Natural killer cell (primary cell): ENCODE measurements around the gene POLR1E. TPM values are rescaled to one million over a fixed set of nuclear protein-coding genes. Genes with fewer than 3 reads are reported as not detected.
A peak's percentile ranks its signal among the peaks of the same experiment; 100 is the strongest.

Experiments
- ATAC-seq, 3 donors: fragments of 150-1000 bp in 2 of 3; fragments of 200-7000 bp in 1 of 3; cut with Tn5 transposase; 1 replicate in 1 of 3; 2 replicates in 2 of 3; pipeline ENCODE4 v1.10.0; 2021; ENCODE audit warnings: mild to moderate bottlenecking in 2 of 3, moderate library complexity in 2 of 3
- DNase-seq, 2 donors: peaks; one replicate each; pipeline versions ENCODE4 v3.0.0 to v3.0.0-alpha.2; 2013 to 2021; ENCODE audit warnings: mixed read lengths in 1 of 2
- H3K27ac ChIP-seq: one replicate; pipeline ENCODE4 v1.5.1; 2013; ENCODE audit warnings: mild to moderate bottlenecking, low read length
- H3K27me3 ChIP-seq: one replicate; pipeline ENCODE4 v1.6.1; 2013; ENCODE audit warnings: low read length; ENCODE audit not compliant: control insufficient read depth, insufficient read depth
- H3K36me3 ChIP-seq: one replicate; pipeline ENCODE4 v1.6.1; 2013; ENCODE audit warnings: low read length; ENCODE audit not compliant: control insufficient read depth, insufficient read depth
- H3K4me1 ChIP-seq: one replicate; pipeline ENCODE4 v1.6.1; 2013; ENCODE audit warnings: low read length; ENCODE audit not compliant: control insufficient read depth, insufficient read depth
- H3K4me3 ChIP-seq: one replicate; pipeline ENCODE4 v1.5.1; 2013; ENCODE audit warnings: low read length
- H3K9me3 ChIP-seq: one replicate; pipeline ENCODE4 v1.6.1; 2013; ENCODE audit warnings: low read length; ENCODE audit not compliant: control insufficient read depth, insufficient read depth
- H3K27ac Mint-ChIP-seq, 2 donors: one replicate each; pipeline ENCODE4 v1.8.0; 2022; ENCODE audit warnings: mild to moderate bottlenecking in 2 of 2, mixed read lengths in 2 of 2, moderate library complexity in 1 of 2
- H3K27me3 Mint-ChIP-seq, 2 donors: one replicate each; pipeline ENCODE4 v1.8.0; 2022; ENCODE audit warnings: low read depth in 2 of 2, mixed read lengths in 2 of 2
- H3K36me3 Mint-ChIP-seq: one replicate; pipeline ENCODE4 v1.8.0; 2022; ENCODE audit warnings: mixed read lengths
- H3K4me1 Mint-ChIP-seq, 2 donors: one replicate each; pipeline ENCODE4 v1.8.0; 2022; ENCODE audit warnings: mixed read lengths in 2 of 2
- H3K4me3 Mint-ChIP-seq: one replicate; pipeline ENCODE4 v1.8.0; 2022; ENCODE audit warnings: mild to moderate bottlenecking, moderate library complexity, mixed read lengths
- H3K9me3 Mint-ChIP-seq, 2 donors: one replicate each; pipeline ENCODE4 v1.8.0; 2022; ENCODE audit warnings: mixed read lengths in 2 of 2
- WGBS: methylation state at CpG from one replicate; pipeline ENCODE4 v1.1.7; 2013; ENCODE audit warnings: missing lambda C conversion rate; ENCODE audit not compliant: insufficient coverage; 5-methylcytosine and 5-hydroxymethylcytosine counted together
- intact Hi-C: fragments of 100-400 bp; cut with micrococcal nuclease; formaldehyde crosslinking; loops from one replicate; pipeline ENCODE4 v1.14.2; 2022
- total RNA-seq, 4 donors: library from RNA; stranded (reverse); fragments of 120-200 nt in 1 of 4; gene quantifications; one replicate each; pipeline versions ENCODE4 v1.2.3 to v1.2.4, GENCODE V29; 2013 to 2022
- TF ChIP-seq, protein P1 (sequence below): fragments of 200-600 bp; IDR thresholded peaks from one replicate; pipeline ENCODE4 v1.8.0; 2022; ENCODE audit warnings: antibody characterized with exemption

Gene POLR1E, protein sequence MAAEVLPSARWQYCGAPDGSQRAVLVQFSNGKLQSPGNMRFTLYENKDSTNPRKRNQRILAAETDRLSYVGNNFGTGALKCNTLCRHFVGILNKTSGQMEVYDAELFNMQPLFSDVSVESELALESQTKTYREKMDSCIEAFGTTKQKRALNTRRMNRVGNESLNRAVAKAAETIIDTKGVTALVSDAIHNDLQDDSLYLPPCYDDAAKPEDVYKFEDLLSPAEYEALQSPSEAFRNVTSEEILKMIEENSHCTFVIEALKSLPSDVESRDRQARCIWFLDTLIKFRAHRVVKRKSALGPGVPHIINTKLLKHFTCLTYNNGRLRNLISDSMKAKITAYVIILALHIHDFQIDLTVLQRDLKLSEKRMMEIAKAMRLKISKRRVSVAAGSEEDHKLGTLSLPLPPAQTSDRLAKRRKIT
- 10 to 100 TPM; 17.4 to 23.8 (median 17.8) TPM for total RNA-seq
- 27.8 TPM for total RNA-seq (2013)

DNA sequence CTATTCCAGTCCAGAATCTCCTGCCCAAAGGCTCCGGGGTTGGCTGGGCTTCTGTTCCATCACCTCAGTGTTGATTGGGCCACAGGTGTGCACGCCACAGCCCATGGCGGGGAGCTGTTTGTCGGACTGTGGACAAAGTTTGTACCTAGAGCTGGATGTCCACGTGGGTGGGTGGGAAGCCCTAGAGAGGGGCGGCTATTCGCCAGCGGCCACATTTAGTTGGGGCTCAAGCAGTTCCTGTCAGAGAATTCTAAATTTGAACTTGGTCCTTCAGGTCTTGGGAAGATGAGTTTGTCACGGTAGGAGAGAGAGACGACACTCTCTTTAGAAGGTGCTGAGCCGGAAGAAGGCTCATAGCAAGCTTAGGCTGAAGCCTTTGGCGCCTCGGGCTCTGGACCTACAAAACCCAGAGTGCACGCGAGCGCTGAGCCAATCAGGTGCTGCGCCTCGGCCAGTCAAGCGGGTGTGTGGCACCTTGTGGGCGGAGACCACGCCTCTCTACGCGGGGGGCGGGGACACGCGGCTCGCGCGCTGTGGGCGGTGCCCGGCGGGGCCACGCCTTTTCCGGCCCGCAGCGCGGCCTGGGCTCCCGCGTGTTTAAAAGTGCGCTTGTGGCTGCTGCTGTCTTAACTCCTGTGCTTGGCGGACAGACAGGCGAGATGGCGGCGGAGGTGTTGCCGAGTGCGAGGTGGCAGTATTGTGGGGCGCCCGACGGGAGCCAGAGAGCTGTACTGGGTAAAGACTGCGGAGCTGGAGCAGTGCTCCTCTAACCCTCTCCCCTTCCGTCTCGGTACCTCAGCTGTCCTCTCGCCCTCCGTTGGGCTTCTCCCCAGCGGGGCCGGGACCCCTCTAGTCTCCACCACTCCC is at the start of gene POLR1E:
Gene POLR1E (plus strand): TSS at position 560 of the 867 bp plus-strand sequence. CDS start 100 bp downstream, at position 660.
- no peaks in the 10 kb centered on the region for H3K9me3 ChIP-seq

DNA sequence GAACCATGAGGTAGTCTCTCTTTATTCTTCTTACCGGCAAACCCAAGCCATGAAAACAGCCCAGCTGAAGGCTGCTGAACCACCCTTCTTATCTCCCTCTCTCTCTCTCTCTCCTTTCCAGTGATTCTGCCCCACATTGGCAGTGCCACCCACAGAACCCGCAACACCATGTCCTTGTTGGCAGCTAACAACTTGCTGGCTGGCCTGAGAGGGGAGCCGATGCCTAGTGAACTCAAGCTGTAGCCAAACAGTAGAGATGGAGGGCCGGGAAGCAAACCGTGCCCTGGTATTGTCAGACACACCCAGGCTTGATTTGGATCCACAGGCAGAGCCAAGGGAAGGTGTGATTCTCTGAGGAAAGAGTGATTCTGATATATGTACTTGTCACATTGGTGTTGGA is 49.2 kb upstream of the POLR1E start:
- Mint-ChIP-seq H3K9me3 (no peaks in the 10 kb centered on the region), H3K4me3 (no peak overlapping the region), H3K4me1 (peaks cover 5 to 7% of the 10 kb centered on the region in 2 donors), H3K36me3 (no peaks in the 10 kb centered on the region), H3K27me3 (no peaks in the 10 kb centered on the region), H3K27ac (no peak overlapping the region)
- WGBS: 98% methylated on average over 5 of the region's 5 CpGs
- H3K4me3 ChIP-seq: no peak overlapping the region
- DNase-seq (no peak), ATAC-seq (no peak)
- intact Hi-C loops: no loop called here
- no peaks in the 10 kb centered on the region for H3K9me3 ChIP-seq
- H3K27ac ChIP-seq: no peak overlapping the region
- peaks cover 50% of the 10 kb centered on the region for H3K36me3 ChIP-seq
- TF ChIP-seq, protein P1, sequence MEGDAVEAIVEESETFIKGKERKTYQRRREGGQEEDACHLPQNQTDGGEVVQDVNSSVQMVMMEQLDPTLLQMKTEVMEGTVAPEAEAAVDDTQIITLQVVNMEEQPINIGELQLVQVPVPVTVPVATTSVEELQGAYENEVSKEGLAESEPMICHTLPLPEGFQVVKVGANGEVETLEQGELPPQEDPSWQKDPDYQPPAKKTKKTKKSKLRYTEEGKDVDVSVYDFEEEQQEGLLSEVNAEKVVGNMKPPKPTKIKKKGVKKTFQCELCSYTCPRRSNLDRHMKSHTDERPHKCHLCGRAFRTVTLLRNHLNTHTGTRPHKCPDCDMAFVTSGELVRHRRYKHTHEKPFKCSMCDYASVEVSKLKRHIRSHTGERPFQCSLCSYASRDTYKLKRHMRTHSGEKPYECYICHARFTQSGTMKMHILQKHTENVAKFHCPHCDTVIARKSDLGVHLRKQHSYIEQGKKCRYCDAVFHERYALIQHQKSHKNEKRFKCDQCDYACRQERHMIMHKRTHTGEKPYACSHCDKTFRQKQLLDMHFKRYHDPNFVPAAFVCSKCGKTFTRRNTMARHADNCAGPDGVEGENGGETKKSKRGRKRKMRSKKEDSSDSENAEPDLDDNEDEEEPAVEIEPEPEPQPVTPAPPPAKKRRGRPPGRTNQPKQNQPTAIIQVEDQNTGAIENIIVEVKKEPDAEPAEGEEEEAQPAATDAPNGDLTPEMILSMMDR: no peak
- no peaks in the 10 kb centered on the region for H3K27me3 ChIP-seq
- peaks cover 9% of the 10 kb centered on the region for H3K4me1 ChIP-seq

More for the DNA sequence above, at the start of gene POLR1E:
- no peaks in the 10 kb centered on the region for H3K9me3 Mint-ChIP-seq
- Histone ChIP-seq H3K27ac (peak within 1 kb of the TSS; percentile 71), H3K36me3 (peaks cover 17% of the 10 kb centered on the region), H3K27me3 (no peaks in the 10 kb centered on the region), H3K4me3 (peak within 1 kb of the TSS; percentile 92), H3K4me1 (peaks cover 22% of the 10 kb centered on the region)
- H3K27ac Mint-ChIP-seq: peak within 1 kb of the TSS; percentile 88 to 96
- H3K27me3 Mint-ChIP-seq: peaks cover 6 to 8% of the 10 kb centered on the region in 2 donors
- intact Hi-C loops: loop anchor here (1.0 to 2.0 kb wide), 3 partner anchors 19 to 107 kb away; partner anchors contain the start of genes TOMM5 and ZBTB5
- ATAC-seq (peak; percentile 96 to 99 (median 97)), DNase-seq (peak; percentile 98)
- peak within 1 kb of the TSS; percentile 88 for H3K4me3 Mint-ChIP-seq
- TF ChIP-seq, protein P1: no peak
- WGBS: 4% methylated on average over 56 of the region's 56 CpGs
- H3K36me3 Mint-ChIP-seq: peaks cover 7% of the 10 kb centered on the region
- H3K4me1 Mint-ChIP-seq: peaks cover 28 to 35% of the 10 kb centered on the region in 2 donors

DNA sequence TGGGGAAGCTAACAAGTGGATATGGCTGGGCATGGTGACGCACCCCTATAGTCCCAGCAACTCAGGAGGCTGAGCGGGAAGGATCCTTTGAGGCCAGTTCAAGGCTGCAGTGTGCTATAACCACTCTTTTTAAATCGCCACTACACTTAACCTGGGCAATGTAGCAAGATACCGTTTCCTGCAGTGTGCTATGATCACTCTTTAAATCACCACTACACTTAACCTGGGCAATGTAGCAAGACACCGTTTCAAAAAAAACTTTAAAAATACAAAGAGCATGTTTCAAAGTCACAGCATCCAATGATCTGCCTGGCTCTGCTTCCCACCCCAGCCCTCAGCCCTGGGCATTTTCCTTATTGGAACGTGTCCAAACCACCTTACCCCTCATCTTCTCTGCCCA is 48.7 kb upstream of the POLR1E start:
- Histone ChIP-seq H3K4me1 (peaks cover 9% of the 10 kb centered on the region), H3K9me3 (no peaks in the 10 kb centered on the region), H3K36me3 (peaks cover 53% of the 10 kb centered on the region), H3K27me3 (no peaks in the 10 kb centered on the region), H3K27ac (no peak overlapping the region), H3K4me3 (no peak overlapping the region)
- Mint-ChIP-seq H3K36me3 (no peaks in the 10 kb centered on the region), H3K27me3 (no peaks in the 10 kb centered on the region), H3K27ac (no peak overlapping the region), H3K9me3 (no peaks in the 10 kb centered on the region), H3K4me3 (no peak overlapping the region), H3K4me1 (peaks cover 5 to 7% of the 10 kb centered on the region in 2 donors)
- no peak for DNase-seq
- ATAC-seq: no peak
- WGBS: 94% methylated on average over 6 of the region's 6 CpGs
- intact Hi-C loops: no loop called here
- TF ChIP-seq, protein P1: no peak
